ENCODE results near the gene IL1RAP. TPM values are rescaled to one million over a fixed set of nuclear protein-coding genes. Genes with fewer than 3 reads are reported as not detected.

IL1RAP gene
- total and polyA plus RNA-seq, 7 donors: 0.70 to 6.3 (median 4.0) TPM

DNA sequence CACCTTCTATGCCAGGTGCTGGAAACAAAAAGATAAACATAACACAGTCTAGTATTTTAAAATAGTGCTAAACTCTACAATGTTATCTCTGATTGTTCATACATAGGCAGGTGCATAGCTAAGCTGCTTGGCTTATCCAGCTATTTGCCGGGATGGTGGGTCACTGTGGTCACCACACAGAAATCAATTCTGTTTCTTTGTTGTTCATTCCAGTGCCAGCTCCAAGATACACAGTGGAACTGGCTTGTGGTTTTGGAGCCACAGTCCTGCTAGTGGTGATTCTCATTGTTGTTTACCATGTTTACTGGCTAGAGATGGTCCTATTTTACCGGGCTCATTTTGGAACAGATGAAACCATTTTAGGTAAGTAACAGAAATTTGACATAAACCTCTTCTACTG is 130.2 kb downstream of the IL1RAP start:
- DNase-seq: no peak
- Histone ChIP-seq H3K4me1 (no peaks in the 10 kb centered on the region), H3K36me3 (ENCODE audit: insufficient read depth in 1 of 2, low read depth in 1 of 2) (no peaks in the 10 kb centered on the region), H3K27me3 (ENCODE audit: insufficient read depth in 3 of 3, low read length in 2 of 3) (no peaks in the 10 kb centered on the region), H3K4me3 (no peak overlapping the region), H3K9me3 (no peaks in the 10 kb centered on the region), H3K27ac (no peak overlapping the region)
- WGBS, 3 donors: 37 to 60% (median 43%) methylated on average over 2 of the region's 2 CpGs
- TF ChIP-seq, protein P1, sequence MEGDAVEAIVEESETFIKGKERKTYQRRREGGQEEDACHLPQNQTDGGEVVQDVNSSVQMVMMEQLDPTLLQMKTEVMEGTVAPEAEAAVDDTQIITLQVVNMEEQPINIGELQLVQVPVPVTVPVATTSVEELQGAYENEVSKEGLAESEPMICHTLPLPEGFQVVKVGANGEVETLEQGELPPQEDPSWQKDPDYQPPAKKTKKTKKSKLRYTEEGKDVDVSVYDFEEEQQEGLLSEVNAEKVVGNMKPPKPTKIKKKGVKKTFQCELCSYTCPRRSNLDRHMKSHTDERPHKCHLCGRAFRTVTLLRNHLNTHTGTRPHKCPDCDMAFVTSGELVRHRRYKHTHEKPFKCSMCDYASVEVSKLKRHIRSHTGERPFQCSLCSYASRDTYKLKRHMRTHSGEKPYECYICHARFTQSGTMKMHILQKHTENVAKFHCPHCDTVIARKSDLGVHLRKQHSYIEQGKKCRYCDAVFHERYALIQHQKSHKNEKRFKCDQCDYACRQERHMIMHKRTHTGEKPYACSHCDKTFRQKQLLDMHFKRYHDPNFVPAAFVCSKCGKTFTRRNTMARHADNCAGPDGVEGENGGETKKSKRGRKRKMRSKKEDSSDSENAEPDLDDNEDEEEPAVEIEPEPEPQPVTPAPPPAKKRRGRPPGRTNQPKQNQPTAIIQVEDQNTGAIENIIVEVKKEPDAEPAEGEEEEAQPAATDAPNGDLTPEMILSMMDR (IDR thresholded peaks at IDR 0.05): no peak
- ATAC-seq: no peak
- intact Hi-C loops (cut with DNase I): no loop called here

DNA sequence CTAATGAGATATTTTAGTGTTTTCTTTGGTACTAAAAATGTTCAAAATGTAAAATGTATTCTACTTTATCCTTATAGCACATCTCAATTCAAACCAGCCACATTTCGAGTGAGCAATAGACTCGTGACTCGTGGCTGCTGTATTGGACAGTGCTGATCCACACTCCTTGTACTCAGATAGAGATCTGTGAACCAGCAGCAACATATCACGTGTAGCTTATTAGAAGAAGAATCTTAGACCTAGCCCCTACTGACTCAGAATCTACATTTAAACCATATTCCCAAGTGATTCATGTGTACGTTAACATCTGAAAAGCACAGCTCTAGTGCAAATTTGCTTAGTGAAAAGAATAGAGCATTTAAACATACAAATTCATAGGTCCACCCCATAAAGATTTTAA is 130.9 kb downstream of the IL1RAP start:
- TF ChIP-seq, protein P1 (IDR thresholded peaks at IDR 0.05): no peak
- Histone ChIP-seq H3K4me3 (no peak overlapping the region), H3K9me3 (no peaks in the 10 kb centered on the region), H3K36me3 (ENCODE audit: insufficient read depth in 1 of 2, low read depth in 1 of 2) (no peaks in the 10 kb centered on the region), H3K4me1 (no peaks in the 10 kb centered on the region), H3K27ac (no peak overlapping the region), H3K27me3 (ENCODE audit: insufficient read depth in 3 of 3, low read length in 2 of 3) (no peaks in the 10 kb centered on the region)
- no peak for ATAC-seq
- intact Hi-C loops (cut with DNase I): no loop called here
- DNase-seq: no peak
- WGBS, 3 donors: 83 to 89% (median 86%) methylated on average over 5 of the region's 5 CpGs

DNA sequence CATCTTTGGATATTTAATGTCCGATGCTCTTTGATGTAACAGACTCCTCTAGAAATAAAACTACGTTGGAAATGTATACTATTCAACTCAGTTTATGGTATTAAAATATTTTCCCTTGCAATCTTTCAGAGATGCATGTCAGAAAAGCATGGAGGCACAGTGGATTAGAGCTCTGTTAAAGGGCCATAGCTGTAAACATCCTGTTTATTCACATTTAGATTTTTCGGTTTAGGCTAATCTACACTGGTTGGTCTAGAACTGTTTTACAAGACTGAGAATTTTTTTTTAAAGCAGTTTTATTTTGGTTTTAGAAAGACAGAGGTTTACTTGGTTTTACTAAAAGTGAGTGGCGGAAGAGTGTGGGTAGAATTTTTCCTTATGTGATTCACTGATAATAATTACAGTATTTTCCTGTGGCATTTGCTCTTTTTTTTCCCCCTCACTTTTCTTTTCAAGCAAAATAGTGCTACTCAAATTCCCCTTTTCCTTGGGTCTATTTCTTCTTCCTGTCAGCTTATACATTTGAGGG is 132.1 kb downstream of the IL1RAP start:
- H3K4me1 ChIP-seq: no peaks in the 10 kb centered on the region
- H3K4me3 ChIP-seq: no peak overlapping the region
- DNase-seq (no peak), ATAC-seq (no peak)
- TF ChIP-seq, protein P1 (IDR thresholded peaks at IDR 0.05): no peak
- no peaks in the 10 kb centered on the region for H3K9me3 ChIP-seq
- H3K27ac ChIP-seq: no peak overlapping the region
- H3K36me3 ChIP-seq (ENCODE audit: insufficient read depth in 1 of 2, low read depth in 1 of 2): no peaks in the 10 kb centered on the region
- WGBS, 3 donors: 75 to 77% (median 76%) methylated on average over 4 of the region's 4 CpGs
- no peaks in the 10 kb centered on the region for H3K27me3 ChIP-seq (ENCODE audit: insufficient read depth in 3 of 3, low read length in 2 of 3)
- intact Hi-C loops (cut with DNase I): no loop called here

DNA sequence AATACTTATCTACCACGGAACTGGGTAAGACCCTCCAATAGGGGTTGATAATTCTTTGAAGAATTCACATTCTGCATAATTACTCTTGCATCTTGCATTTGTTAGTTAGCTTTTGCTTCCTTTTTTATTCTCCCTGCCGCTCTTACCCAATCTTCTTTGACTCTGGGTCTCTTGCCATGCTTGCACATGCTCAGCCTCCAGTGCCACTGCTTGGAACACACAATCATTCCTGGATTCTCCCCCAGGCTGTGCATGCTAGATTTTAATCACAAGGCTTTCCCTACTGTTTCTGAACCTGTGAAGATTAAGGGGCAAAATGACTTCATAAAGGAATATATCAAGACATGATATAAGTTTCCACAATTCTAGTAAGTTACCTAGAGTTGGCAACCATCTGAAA is 133.1 kb downstream of the IL1RAP start:
- no peaks in the 10 kb centered on the region for H3K9me3 ChIP-seq
- no peaks in the 10 kb centered on the region for H3K36me3 ChIP-seq (ENCODE audit: insufficient read depth in 1 of 2, low read depth in 1 of 2)
- no peak overlapping the region for H3K27ac ChIP-seq
- H3K4me3 ChIP-seq: no peak overlapping the region
- no peaks in the 10 kb centered on the region for H3K27me3 ChIP-seq (ENCODE audit: insufficient read depth in 3 of 3, low read length in 2 of 3)
- intact Hi-C loops (cut with DNase I): no loop called here
- ATAC-seq (no peak), DNase-seq (no peak)
- 61 to 77% (median 63%) methylated on average over 2 of the region's 2 CpGs for WGBS, 3 donors
- no peaks in the 10 kb centered on the region for H3K4me1 ChIP-seq
- TF ChIP-seq, protein P1 (IDR thresholded peaks at IDR 0.05): no peak

DNA sequence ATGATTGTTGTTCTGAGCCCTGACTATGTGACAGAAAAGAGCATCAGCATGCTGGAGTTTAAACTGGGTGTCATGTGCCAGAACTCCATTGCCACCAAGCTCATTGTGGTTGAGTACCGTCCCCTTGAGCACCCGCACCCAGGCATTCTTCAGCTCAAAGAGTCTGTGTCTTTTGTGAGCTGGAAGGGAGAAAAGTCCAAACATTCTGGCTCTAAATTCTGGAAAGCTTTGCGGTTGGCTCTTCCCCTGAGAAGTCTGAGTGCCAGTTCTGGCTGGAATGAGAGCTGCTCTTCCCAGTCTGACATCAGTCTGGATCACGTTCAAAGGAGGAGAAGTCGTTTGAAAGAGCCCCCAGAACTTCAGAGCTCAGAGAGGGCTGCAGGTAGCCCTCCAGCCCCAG is 142.0 kb downstream of the IL1RAP start:
- Histone ChIP-seq H3K9me3 (no peaks in the 10 kb centered on the region), H3K4me3 (no peak overlapping the region), H3K27ac (no peak overlapping the region), H3K36me3 (ENCODE audit: insufficient read depth in 1 of 2, low read depth in 1 of 2) (no peaks in the 10 kb centered on the region), H3K27me3 (ENCODE audit: insufficient read depth in 3 of 3, low read length in 2 of 3) (no peaks in the 10 kb centered on the region), H3K4me1 (no peaks in the 10 kb centered on the region)
- TF ChIP-seq, protein P1 (IDR thresholded peaks at IDR 0.05): no peak
- 19 to 39% (median 23%) methylated on average over 5 of the region's 5 CpGs for WGBS, 3 donors
- intact Hi-C loops (cut with DNase I): no loop called here
- DNase-seq (no peak), ATAC-seq (no peak)
